Skin of body (tissue), 2 donors: Measurements from ENCODE around the gene TLE5. TPM values are rescaled to one million over a fixed set of nuclear protein-coding genes. Genes with fewer than 3 reads are reported as not detected.

Experiments used
- DNase-seq: peaks from one replicate; lab custom pipeline; 2025; lab: John Stamatoyannopoulos, UW
- total RNA-seq: library from RNA; depleted of rRNA; stranded (reverse); fragments of >200 nt; gene quantifications from one replicate; pipeline ENCODE4 v1.2.3, GENCODE V29; 2014

The TLE5 gene, protein sequence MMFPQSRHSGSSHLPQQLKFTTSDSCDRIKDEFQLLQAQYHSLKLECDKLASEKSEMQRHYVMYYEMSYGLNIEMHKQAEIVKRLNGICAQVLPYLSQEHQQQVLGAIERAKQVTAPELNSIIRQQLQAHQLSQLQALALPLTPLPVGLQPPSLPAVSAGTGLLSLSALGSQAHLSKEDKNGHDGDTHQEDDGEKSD
- 69.0 TPM for total RNA-seq

GRCh38 chr19:3062165-3063105 is at the start of gene TLE5:
Gene TLE5 (minus strand): TSS chr19:3062495. CDS start chr19:3062200, 295 bp downstream.
- no peak for DNase-seq

DNA sequence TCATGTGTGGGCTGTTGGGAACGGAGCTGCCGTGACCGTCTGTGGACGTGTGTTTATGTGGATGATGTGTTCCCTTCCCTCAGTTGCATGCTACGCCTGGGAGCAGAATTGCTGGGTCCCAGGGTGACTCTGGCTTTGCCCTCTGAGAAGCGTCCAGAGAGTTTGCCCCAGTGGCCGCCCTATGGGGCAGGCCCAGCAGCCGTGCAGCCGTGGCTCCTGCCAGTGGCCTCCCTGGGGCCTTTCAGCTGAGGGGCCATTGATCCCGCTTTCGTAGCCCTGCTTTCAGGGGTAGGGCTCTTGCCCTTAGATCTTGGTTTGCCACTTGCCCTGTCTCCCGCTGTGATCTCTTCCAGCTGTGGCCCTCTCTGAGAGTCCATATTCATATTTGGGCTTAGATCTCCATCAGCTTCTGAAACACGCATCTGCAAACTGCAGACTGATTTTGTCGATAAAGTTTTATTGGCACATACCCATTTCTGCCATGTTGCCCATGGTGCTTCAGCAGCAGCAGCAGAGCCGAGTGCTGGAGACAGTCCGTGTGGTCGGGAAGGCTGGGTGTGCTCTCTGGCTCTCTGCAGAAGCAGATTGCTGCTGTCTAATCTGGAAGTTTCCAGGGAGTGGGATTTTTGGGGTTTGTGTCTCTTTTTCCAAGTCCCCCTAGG is 49.4 kb upstream of the TLE5 start:
- no peak for DNase-seq

DNA sequence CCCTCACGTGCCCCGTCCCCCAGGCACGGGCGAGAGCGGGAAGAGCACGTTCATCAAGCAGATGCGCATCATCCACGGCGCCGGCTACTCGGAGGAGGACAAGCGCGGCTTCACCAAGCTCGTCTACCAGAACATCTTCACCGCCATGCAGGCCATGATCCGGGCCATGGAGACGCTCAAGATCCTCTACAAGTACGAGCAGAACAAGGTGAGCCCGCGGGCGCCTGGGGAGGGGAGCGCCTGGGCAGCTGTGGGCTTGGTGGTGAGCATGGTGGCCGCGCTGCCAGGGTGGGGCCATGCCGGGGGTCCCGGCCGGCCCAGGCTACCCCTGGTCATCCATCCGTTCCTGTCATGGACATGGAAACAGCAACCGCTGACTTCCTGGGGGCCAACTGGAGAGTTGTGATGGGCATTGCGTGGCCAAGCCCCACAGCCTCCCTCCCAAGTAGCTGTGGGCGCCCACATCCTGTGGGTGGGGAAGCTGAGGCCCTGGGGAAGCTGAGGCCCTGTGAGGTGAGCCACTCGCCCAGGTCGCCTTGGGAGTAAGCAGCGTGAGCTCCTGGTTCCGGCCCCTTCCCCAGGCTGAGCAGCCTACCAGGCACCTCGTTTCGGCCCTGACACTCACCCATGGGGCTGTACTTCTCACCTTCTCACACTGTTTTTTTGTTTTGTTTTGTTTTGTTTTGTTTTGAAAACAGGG is 48.0 kb upstream of the TLE5 start:
- no peak for DNase-seq

GRCh38 chr19:3109491-3109890 is 47.2 kb upstream of the TLE5 start:
- no peak for DNase-seq

DNA sequence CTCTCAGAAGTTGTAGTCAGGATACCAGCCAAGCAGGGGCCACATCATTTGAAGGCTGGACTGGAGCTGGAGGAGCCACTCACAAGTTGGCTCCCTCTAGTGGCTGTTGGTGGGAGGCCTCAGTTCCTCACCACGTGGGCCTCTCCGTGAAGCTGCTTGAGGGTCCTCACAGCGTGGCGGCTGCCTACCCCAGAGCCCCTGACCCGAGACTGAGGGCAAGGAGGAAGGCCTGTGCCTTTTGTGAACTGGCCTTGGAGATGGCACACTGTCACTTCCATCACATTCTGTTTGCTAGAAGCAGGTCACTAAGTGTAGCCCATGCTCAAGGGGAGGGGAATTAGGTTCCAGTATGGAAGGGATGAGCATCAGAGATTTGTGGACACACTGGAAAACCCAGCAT is 46.5 kb upstream of the TLE5 start:
- no peak for DNase-seq

- DNase-seq: no peak
These were observed 45.4 kb upstream of the TLE5 start for GRCh38 chr19:3107658-3108057.

- DNase-seq: no peak
These were observed 44.3 kb upstream of the TLE5 start for GRCh38 chr19:3106509-3107141.

GRCh38 chr19:3105641-3106508 is 43.6 kb upstream of the TLE5 start:
- no peak for DNase-seq

- DNase-seq: no peak
These were observed 42.4 kb upstream of the TLE5 start for GRCh38 chr19:3104708-3104983.

GRCh38 chr19:3102239-3103140 is 40.2 kb upstream of the TLE5 start:
- DNase-seq: no peak

DNA sequence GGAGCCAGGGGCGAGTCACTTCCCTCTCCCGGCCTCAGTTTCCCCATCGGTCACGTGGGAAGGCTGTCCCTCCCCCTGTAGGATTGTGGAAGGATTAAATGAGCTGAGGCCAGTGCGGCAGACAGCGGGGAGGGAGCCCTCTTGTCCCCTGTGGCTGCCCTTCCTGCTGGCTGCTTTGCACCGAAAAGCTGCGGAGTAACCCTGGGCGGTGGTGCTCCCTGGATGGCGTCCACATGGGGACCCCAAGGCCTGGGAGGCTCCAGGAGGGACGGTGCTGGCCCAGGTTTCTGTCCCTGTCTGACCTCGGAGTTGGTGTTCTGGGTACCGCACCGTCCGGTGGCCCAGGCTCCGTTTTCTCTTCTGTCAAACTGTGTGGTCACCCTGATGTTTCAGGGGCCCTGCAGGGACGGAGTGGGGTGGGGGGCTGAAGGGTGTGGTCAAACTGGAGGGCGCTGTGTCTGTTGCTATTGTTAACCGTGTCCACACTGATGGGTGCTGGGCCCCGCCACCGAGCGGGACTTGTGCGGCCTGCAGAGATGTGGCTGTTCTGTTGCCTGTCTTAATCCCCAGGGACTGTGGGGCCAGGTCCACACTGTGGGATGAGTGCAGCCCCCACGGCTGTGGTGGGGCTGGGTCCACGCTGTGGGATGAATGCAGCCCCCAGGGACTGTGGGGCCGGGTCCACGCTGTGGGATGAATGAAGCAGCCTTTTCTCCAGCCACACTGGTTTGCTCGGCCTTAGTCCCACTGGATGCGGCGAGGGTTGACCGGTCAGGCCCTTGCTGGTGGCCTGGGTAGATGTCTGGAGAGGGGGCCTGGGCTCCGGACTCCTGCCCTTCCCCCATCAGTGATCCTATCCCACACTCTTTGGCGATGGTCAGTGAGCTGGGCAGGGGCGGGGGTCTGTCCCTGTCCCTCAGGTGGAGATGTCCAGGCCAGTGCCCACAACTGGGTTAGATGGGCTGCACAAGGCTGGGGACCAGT is 38.7 kb upstream of the TLE5 start:
- no peak for DNase-seq

DNA sequence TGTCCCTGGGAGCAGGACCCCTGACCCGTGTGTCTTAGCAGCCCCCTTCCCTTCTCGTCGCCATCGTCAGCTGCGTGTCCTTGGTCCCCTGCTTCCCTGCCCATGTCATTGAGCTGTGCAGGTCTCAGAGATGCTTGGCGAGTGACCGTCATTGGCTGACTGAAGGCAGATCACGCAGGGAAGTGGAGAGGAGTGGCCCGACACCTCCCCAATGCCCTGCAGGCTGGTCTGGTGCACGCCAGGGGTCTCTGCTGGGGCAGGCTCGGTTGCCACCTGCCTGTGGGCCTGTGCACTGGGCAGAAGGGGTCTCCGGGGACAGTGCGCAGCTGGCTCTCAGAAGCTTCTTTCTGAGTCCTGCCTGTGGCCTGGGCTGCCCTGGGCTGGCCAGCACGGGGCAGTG is 38.0 kb upstream of the TLE5 start:
- no peak for DNase-seq

GRCh38 chr19:3099347-3100145 is 37.3 kb upstream of the TLE5 start:
- DNase-seq: no peak

- no peak for DNase-seq
These were observed 36.4 kb upstream of the TLE5 start for GRCh38 chr19:3098515-3099346.

DNA sequence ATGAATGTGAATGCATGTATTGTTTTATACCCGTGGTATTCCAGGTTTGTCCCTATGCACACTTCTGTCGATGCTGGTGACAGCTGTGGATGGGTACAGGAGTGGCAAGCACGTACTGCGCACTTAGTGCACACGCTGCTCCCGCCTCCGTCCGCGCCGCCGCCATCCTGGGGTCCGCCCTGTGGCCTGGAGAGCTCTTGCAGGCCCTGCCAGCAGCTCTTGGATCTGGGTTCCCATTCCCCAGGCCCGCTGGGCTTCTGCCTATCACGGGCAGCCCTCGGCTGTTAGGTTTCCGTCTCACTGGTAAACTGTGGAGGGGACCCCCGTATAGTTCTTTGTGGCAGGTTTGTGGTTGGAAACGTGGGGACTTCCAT is 35.8 kb upstream of the TLE5 start:
- no peak for DNase-seq

GRCh38 chr19:3097442-3097871 is 35.2 kb upstream of the TLE5 start:
- DNase-seq: no peak
